Measurements from ENCODE around the gene SLC25A41. TPM values are rescaled to one million over a fixed set of nuclear protein-coding genes. Genes with fewer than 3 reads are reported as not detected.
"Not testable (repeated sequence)": the region's sequence is repeated elsewhere in the genome, so short reads cannot be mapped to it uniquely, and the experiment has no call there.

Gene SLC25A41
- total RNA-seq, 1 experiment from 2014 or later: not detected

- no peak for DNase-seq (ENCODE audit: low read depth)
These were observed 21.5 kb downstream of the SLC25A41 start for GRCh38 chr19:6412061-6412446.

- DNase-seq (ENCODE audit: low read depth): no peak
These were observed 24.2 kb downstream of the SLC25A41 start for GRCh38 chr19:6409346-6409745.

- DNase-seq (ENCODE audit: low read depth): no peak
These were observed 27.2 kb downstream of the SLC25A41 start for GRCh38 chr19:6406401-6406800.

- DNase-seq (ENCODE audit: low read depth): no peak
These were observed 30.5 kb downstream of the SLC25A41 start for GRCh38 chr19:6402837-6403608.

GRCh38 chr19:6402058-6402457, 31.5 kb downstream of the SLC25A41 start:
- no peak for DNase-seq (ENCODE audit: low read depth)

GRCh38 chr19:6400062-6400944, 33.3 kb downstream of the SLC25A41 start:
- DNase-seq (ENCODE audit: low read depth): not testable (repeated sequence)

GRCh38 chr19:6396305-6396704, 37.3 kb downstream of the SLC25A41 start:
- DNase-seq (ENCODE audit: low read depth): no peak

- no peak for DNase-seq (ENCODE audit: low read depth)
These were observed 38.7 kb downstream of the SLC25A41 start for GRCh38 chr19:6394831-6395230.

- DNase-seq (ENCODE audit: low read depth): no peak
These were observed 39.6 kb downstream of the SLC25A41 start for GRCh38 chr19:6393983-6394412.

GRCh38 chr19:6393074-6393982, 40.2 kb downstream of the SLC25A41 start, which contains the start of gene GTF2F1:
Gene GTF2F1, minus strand, starts transcription at chr19:6393164. Its CDS starts 169 bp downstream, at chr19:6392995.
- DNase-seq (ENCODE audit: low read depth): peak; percentile 92

- no peak for DNase-seq (ENCODE audit: low read depth)
These were observed 41.1 kb downstream of the SLC25A41 start for GRCh38 chr19:6392221-6393073.

GRCh38 chr19:6387372-6387771, 46.2 kb downstream of the SLC25A41 start:
- no peak for DNase-seq (ENCODE audit: low read depth)

GRCh38 chr19:6384381-6384780, 49.2 kb downstream of the SLC25A41 start:
- DNase-seq (ENCODE audit: low read depth): no peak

GRCh38 chr19:6383188-6383587, 50.4 kb downstream of the SLC25A41 start:
- no peak for DNase-seq (ENCODE audit: low read depth)

GRCh38 chr19:6381030-6381750, 52.4 kb downstream of the SLC25A41 start:
- DNase-seq (ENCODE audit: low read depth): no peak

GRCh38 chr19:6379744-6380143, 53.8 kb downstream of the SLC25A41 start:
- DNase-seq (ENCODE audit: low read depth): no peak

GRCh38 chr19:6378486-6378885, 55.1 kb downstream of the SLC25A41 start:
- DNase-seq (ENCODE audit: low read depth): no peak

- DNase-seq (ENCODE audit: low read depth): no peak
These were observed 55.5 kb downstream of the SLC25A41 start for GRCh38 chr19:6378041-6378440.

GRCh38 chr19:6376512-6377190, 56.9 kb downstream of the SLC25A41 start:
- no peak for DNase-seq (ENCODE audit: low read depth)
